GM19452 (cell line): ENCODE data around the gene HAPLN3.

Experiments
- ATAC-seq: cut with Tn5 transposase; IDR thresholded peaks from one replicate; pipeline ENCODE4 v1.9.1; 2021; ENCODE audit not compliant: unreplicated experiment

Gene HAPLN3

GRCh38 chr15:88911766-88912118, 16.4 kb upstream of the HAPLN3 start:
- ATAC-seq: no peak

GRCh38 chr15:88909956-88910831, 14.8 kb upstream of the HAPLN3 start:
- ATAC-seq: no peak

GRCh38 chr15:88908697-88909621, 13.6 kb upstream of the HAPLN3 start:
- no peak for ATAC-seq

- no peak for ATAC-seq
Measured at GRCh38 chr15:88908123-88908522, 12.8 kb upstream of the HAPLN3 start.

- no peak for ATAC-seq
Measured at GRCh38 chr15:88907111-88907510, 11.8 kb upstream of the HAPLN3 start.

GRCh38 chr15:88906551-88906950, 11.2 kb upstream of the HAPLN3 start:
- no peak for ATAC-seq

GRCh38 chr15:88906130-88906529, 10.8 kb upstream of the HAPLN3 start:
- no peak for ATAC-seq

- no peak for ATAC-seq
Measured at GRCh38 chr15:88905576-88905975, 10.2 kb upstream of the HAPLN3 start.

- no peak for ATAC-seq
Measured at GRCh38 chr15:88904624-88905327, 9.4 kb upstream of the HAPLN3 start.

GRCh38 chr15:88904257-88904623, 8.9 kb upstream of the HAPLN3 start:
- ATAC-seq: no peak

- ATAC-seq: no peak
Measured at GRCh38 chr15:88902846-88903245, 7.5 kb upstream of the HAPLN3 start.

GRCh38 chr15:88902221-88902835, 7.0 kb upstream of the HAPLN3 start:
- ATAC-seq: no peak

- ATAC-seq: no peak
Measured at GRCh38 chr15:88901508-88902220, 6.3 kb upstream of the HAPLN3 start.

GRCh38 chr15:88900982-88901418, 5.7 kb upstream of the HAPLN3 start:
- ATAC-seq: no peak

GRCh38 chr15:88900309-88900981, 5.1 kb upstream of the HAPLN3 start:
- ATAC-seq: no peak

GRCh38 chr15:88899251-88899650, 3.9 kb upstream of the HAPLN3 start:
- no peak for ATAC-seq

- ATAC-seq: no peak
Measured at GRCh38 chr15:88898736-88899135, 3.4 kb upstream of the HAPLN3 start.

GRCh38 chr15:88897456-88898194, 2.3 kb upstream of the HAPLN3 start:
- no peak for ATAC-seq

GRCh38 chr15:88897142-88897455, 1.8 kb upstream of the HAPLN3 start:
- ATAC-seq: no peak
